GM12873 (cell line): ENCODE data around the gene RHOT2.

Experiments
- CTCF ChIP-seq: IDR thresholded peaks from 2 replicates; pipeline ENCODE4 v1.5.1; 2012; ENCODE audit warnings: low read depth, mild to moderate bottlenecking, moderate library complexity, low read length, control low read depth; ENCODE audit not compliant: insufficient read depth; ENCODE audit errors: missing control alignments

The RHOT2 gene

GRCh38 chr16:719815-720446 is 52.0 kb downstream of the RHOT2 start:
- TF ChIP-seq CTCF: peak; percentile 48

GRCh38 chr16:720447-720989 is 52.6 kb downstream of the RHOT2 start:
- peak; percentile 45 for TF ChIP-seq CTCF

GRCh38 chr16:720990-721764 is 53.2 kb downstream of the RHOT2 start, which contains the start of gene ANTKMT:
TSS of gene ANTKMT (plus strand) at chr16:721146. CDS start at chr16:721275, 129 bp downstream.
- TF ChIP-seq CTCF: no peak

- no peak for TF ChIP-seq CTCF
Measured at GRCh38 chr16:721765-722540, 54.0 kb downstream of the RHOT2 start.

GRCh38 chr16:722835-723633 is 55.1 kb downstream of the RHOT2 start:
- TF ChIP-seq CTCF: no peak

GRCh38 chr16:723695-724094 is 55.8 kb downstream of the RHOT2 start:
- TF ChIP-seq CTCF: no peak
